ENCODE measurements around the gene POLR2H. TPM values are rescaled to one million over a fixed set of nuclear protein-coding genes. Genes with fewer than 3 reads are reported as not detected.

The POLR2H gene
- total RNA-seq, 1 donor from 2014 or later = 48.1 TPM

GRCh38 chr3:184351511-184352148 lies 9.9 kb upstream of the POLR2H start:
- H3K27ac Mint-ChIP-seq (ENCODE audit: unreplicated experiment) = peak overlapping the region; percentile 90
- peak overlapping the region; percentile 61 for H3K4me3 Mint-ChIP-seq (ENCODE audit: unreplicated experiment)
- H3K9me3 Mint-ChIP-seq (ENCODE audit: unreplicated experiment) = peaks cover 7% of the 10 kb centered on the region
- H3K4me1 Mint-ChIP-seq (ENCODE audit: low read depth, unreplicated experiment) = peaks cover 10% of the 10 kb centered on the region
- H3K27me3 Mint-ChIP-seq (ENCODE audit: unreplicated experiment) = peaks cover 10% of the 10 kb centered on the region
- TF ChIP-seq CTCF (IDR thresholded peaks at IDR 0.05; ENCODE audit: partially characterized antibody, unreplicated experiment) = no peak
- no peaks in the 10 kb centered on the region for H3K36me3 Mint-ChIP-seq (ENCODE audit: unreplicated experiment)
- DNase-seq = no peak

DNA sequence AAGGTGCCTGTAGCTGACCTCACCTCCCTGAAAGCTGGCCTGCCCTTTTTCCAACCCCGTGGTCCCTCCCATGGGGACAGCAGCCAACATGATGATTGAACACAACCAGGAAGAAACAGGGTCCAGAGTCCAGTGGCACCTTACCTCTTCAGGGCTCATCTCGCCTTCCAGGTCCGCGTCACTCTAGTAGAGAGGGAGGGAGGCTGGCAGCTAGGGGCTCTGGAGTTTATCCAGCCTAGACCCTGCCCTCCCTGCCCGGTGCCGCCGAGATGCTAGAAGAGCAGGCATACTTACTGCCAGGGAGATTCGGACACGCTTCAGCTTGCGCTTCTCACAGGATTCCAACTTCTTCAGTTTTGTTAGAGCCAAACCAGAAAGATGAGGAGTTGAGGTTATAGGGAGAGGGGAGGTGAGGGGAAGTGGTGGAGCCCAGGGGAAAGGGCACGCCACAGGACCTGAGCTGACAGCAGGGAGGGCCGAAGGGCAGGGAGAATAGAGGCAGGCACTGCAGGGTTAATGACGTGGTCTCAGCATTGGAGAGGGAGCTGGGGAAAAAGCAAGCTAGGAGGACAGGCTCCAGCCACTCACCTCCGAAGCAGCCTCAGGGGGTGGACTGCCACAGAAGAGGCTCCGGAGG lies 9.2 kb upstream of the POLR2H start:
- H3K36me3 Mint-ChIP-seq (ENCODE audit: unreplicated experiment) = no peaks in the 10 kb centered on the region
- peaks cover 8% of the 10 kb centered on the region for H3K4me1 Mint-ChIP-seq (ENCODE audit: low read depth, unreplicated experiment)
- no peak overlapping the region for H3K4me3 Mint-ChIP-seq (ENCODE audit: unreplicated experiment)
- DNase-seq = no peak
- peaks cover 7% of the 10 kb centered on the region for H3K27me3 Mint-ChIP-seq (ENCODE audit: unreplicated experiment)
- peaks cover 6% of the 10 kb centered on the region for H3K9me3 Mint-ChIP-seq (ENCODE audit: unreplicated experiment)
- no peak for TF ChIP-seq CTCF (IDR thresholded peaks at IDR 0.05; ENCODE audit: partially characterized antibody, unreplicated experiment)
- H3K27ac Mint-ChIP-seq (ENCODE audit: unreplicated experiment) = no peak overlapping the region

GRCh38 chr3:184352897-184353545 lies 8.5 kb upstream of the POLR2H start:
- TF ChIP-seq CTCF (IDR thresholded peaks at IDR 0.05; ENCODE audit: partially characterized antibody, unreplicated experiment) = no peak
- H3K27me3 Mint-ChIP-seq (ENCODE audit: unreplicated experiment) = peaks cover 8% of the 10 kb centered on the region
- DNase-seq = no peak
- no peak overlapping the region for H3K27ac Mint-ChIP-seq (ENCODE audit: unreplicated experiment)
- H3K4me1 Mint-ChIP-seq (ENCODE audit: low read depth, unreplicated experiment) = peaks cover 8% of the 10 kb centered on the region
- peaks cover 6% of the 10 kb centered on the region for H3K9me3 Mint-ChIP-seq (ENCODE audit: unreplicated experiment)
- no peak overlapping the region for H3K4me3 Mint-ChIP-seq (ENCODE audit: unreplicated experiment)
- H3K36me3 Mint-ChIP-seq (ENCODE audit: unreplicated experiment) = no peaks in the 10 kb centered on the region

DNA sequence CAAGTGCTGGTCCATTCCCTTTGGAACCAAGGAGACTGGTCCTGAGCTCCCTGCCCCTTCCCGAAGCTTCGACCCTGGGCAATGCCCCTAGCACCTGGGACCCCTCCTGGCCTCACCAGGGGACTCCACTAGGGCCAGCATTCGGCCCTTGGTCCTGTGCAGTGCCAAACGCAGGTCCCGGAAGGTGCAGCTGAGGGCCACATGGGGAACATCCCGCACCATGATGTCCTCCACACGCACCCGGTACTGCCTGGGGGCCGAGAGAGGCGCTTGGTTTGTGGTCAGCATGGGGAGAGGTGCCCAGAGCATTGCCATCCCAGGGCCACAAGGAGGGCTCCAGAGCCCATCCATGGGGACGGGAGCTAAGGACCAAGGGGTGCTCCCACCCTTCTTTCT lies 8.0 kb upstream of the POLR2H start:
- Mint-ChIP-seq H3K4me3 (ENCODE audit: unreplicated experiment) (no peak overlapping the region), H3K27ac (ENCODE audit: unreplicated experiment) (no peak overlapping the region), H3K27me3 (ENCODE audit: unreplicated experiment) (peaks cover 11% of the 10 kb centered on the region), H3K36me3 (ENCODE audit: unreplicated experiment) (no peaks in the 10 kb centered on the region), H3K4me1 (ENCODE audit: low read depth, unreplicated experiment) (peaks cover 8% of the 10 kb centered on the region), H3K9me3 (ENCODE audit: unreplicated experiment) (peaks cover 6% of the 10 kb centered on the region)
- TF ChIP-seq CTCF (IDR thresholded peaks at IDR 0.05; ENCODE audit: partially characterized antibody, unreplicated experiment) = no peak
- no peak for DNase-seq
